Gastroesophageal sphincter (tissue), 4 donors: ENCODE results near the gene STX5. TPM values are rescaled to one million over a fixed set of nuclear protein-coding genes. Genes with fewer than 3 reads are reported as not detected.

ENCODE experiments used
- ATAC-seq: fragments of 150-250 bp; one replicate; pipeline ENCODE4 v1.9.1; 2016; ENCODE audit warnings: mild to moderate bottlenecking, moderate library complexity
- H3K27ac ChIP-seq, 4 donors: fragments of 200-600 bp; sonication (generic) in 3 of 4; 1 replicate in 3 of 4; 2 replicates in 1 of 4; pipeline ENCODE4 v1.5.1; 2016 to 2019
- H3K27me3 ChIP-seq: fragments of 200-600 bp; sonication (generic); one replicate; pipeline ENCODE4 v1.5.1; 2019
- H3K36me3 ChIP-seq, 2 donors: fragments of 200-600 bp; sonication (generic); one replicate each; pipeline ENCODE4 v1.5.1; 2019; ENCODE audit warnings: control low read depth in 1 of 2
- H3K4me1 ChIP-seq, 3 donors: fragments of 200-600 bp; sonication (generic); 1 replicate in 2 of 3; 2 replicates in 1 of 3; pipeline ENCODE4 v1.5.1; 2016 to 2019; ENCODE audit warnings: control low read depth in 2 of 3
- H3K4me3 ChIP-seq, 2 donors: fragments of 200-600 bp; sonication (generic); one replicate each; pipeline ENCODE4 v1.5.1; 2019; ENCODE audit warnings: mild to moderate bottlenecking in 1 of 2, moderate library complexity in 1 of 2
- H3K9me3 ChIP-seq, 3 donors: fragments of 200-600 bp; sonication (generic); one replicate each; pipeline ENCODE4 v1.5.1; 2017 to 2019; ENCODE audit warnings: control low read depth in 2 of 3
- CTCF ChIP-seq, 4 experiments: fragments of 200-600 bp in 2 of 4; fragments of 450-650 bp in 2 of 4; sonication (generic) in 1 of 4; IDR thresholded peaks; one replicate each; pipeline ENCODE4 v1.5.1; 2017 to 2019; ENCODE audit warnings: antibody characterized with exemption in 4 of 4, mild to moderate bottlenecking in 2 of 4, moderate library complexity in 2 of 4
- EP300 ChIP-seq: sonication (generic); formaldehyde crosslinking; IDR thresholded peaks from one replicate; pipeline ENCODE4 v1.6.1; 2017; ENCODE audit warnings: antibody characterized with exemption, mild to moderate bottlenecking
- POLR2A ChIP-seq, 2 donors: fragments of 450-650 bp; IDR thresholded peaks; one replicate each; pipeline ENCODE4 v1.6.1; 2017; ENCODE audit warnings: antibody characterized with exemption in 2 of 2, mild to moderate bottlenecking in 2 of 2, moderate library complexity in 1 of 2
- POLR2AphosphoS5 ChIP-seq: sonication (generic); formaldehyde crosslinking; IDR thresholded peaks from one replicate; pipeline ENCODE4 v1.6.1; 2017; ENCODE audit warnings: antibody characterized with exemption
- WGBS, 2 donors: methylation state at CpG; one replicate each; pipeline ENCODE4 v1.1.5; 2018; ENCODE audit warnings: low coverage in 1 of 2; 5-methylcytosine and 5-hydroxymethylcytosine counted together
- total RNA-seq, 4 donors: library from RNA; depleted of rRNA; stranded (reverse); fragments of >200 nt; gene quantifications; one replicate each; pipeline ENCODE4 v1.1.0, GENCODE V29; 2016

STX5 gene
- total RNA-seq, 4 donors from 2014 or later = 23.3 to 31.6 (median 27.8) TPM

DNA sequence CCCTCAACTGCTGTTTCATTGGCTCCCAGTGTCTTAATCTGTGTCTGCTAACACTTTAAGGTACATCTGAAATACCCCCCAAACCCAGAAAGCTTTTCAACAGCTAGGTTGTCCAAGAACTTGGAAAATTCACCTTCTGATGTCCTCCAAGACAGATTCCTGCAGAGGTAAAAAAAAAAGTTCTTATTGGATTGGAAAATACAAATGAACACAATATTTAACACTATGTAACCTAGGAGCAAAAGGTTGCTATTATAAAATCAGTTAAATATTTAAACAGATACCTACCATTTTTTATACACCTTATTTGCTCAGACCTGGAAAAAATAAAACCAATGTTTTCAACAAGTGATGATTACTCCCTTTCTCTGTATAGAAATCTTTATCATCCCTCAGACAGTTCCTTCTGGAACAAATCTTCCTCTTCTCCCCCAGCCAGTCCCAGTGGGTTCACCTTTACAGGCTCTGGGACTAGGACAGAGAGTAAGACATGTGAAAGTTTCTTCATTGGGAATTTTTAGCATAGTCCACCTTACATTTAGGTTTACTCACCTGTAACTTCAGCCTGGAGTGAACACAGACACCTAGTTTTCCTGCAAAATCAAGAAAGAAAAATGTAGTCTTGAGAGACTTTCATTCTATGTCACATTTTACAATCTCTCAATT, 20.8 kb upstream of the STX5 start:
- Histone ChIP-seq H3K4me1 (peaks cover 10 to 39% (median 24%) of the 10 kb centered on the region in 3 donors), H3K27me3 (no peaks in the 10 kb centered on the region), H3K36me3 (peaks cover 5 to 32% of the 10 kb centered on the region in 2 donors), H3K4me3 (no peak overlapping the region), H3K27ac (no peak overlapping the region), H3K9me3 (no peaks in the 10 kb centered on the region)
- TF ChIP-seq EP300 (no peak), POLR2A (IDR thresholded peaks at IDR 0.05) (no peak), CTCF (IDR thresholded peaks at IDR 0.05) (no peak), POLR2AphosphoS5 (no peak)
- ATAC-seq = no peak

GRCh38 chr11:62851807-62852522, 20.1 kb upstream of the STX5 start:
- Histone ChIP-seq H3K4me1 (peaks cover 10 to 36% (median 24%) of the 10 kb centered on the region in 3 donors), H3K4me3 (no peak overlapping the region), H3K27me3 (no peaks in the 10 kb centered on the region), H3K27ac (peak overlapping the region in 1 of 4 donors; percentile 31), H3K9me3 (no peaks in the 10 kb centered on the region), H3K36me3 (peaks cover 5 to 32% of the 10 kb centered on the region in 2 donors)
- ATAC-seq = no peak
- TF ChIP-seq EP300 (no peak), POLR2AphosphoS5 (no peak), CTCF (IDR thresholded peaks at IDR 0.05) (no peak), POLR2A (IDR thresholded peaks at IDR 0.05) (no peak)
- WGBS, 2 donors = 31 to 39% methylated on average over 3 of the region's 3 CpGs

DNA sequence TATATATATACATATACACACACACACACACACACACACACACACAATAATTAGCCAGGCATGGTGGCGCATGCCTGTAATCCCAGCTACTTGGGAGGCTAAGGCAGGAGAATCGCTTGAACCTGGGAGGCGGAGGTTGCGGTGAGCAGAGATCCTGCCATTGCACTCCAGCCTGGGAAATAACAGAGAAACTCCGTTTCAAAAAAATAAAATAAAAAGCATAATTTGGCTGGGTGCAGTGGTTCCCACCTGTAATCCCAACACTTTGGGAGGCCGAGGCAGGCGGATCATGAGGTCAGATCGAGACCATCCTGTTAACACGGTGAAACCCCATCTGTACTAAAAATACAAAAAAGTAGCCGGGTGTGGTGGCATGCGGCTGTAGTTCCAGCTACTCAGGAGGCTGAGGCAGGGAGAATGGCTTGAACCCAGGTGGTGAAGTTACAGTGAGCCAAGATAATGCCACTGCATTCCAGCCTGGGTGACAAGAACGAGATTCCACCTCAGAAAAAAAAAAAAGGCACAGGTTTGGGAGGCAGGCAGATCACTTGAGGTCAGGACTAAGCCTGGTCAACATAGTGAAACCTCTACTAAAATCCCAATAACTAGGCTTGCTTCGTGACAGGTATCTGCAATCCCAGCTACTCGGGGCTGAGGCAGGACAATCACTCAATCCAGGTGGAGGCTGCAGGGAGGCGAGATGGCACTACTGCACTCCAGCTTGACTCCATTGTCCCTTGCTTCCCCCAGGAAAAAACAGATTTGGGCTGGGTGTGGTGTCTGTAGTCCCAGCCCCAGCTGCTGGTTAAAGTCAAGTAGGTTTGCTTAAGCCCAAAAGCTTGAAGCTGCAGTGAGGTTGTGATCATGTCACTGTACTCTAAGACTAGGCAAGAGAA, 19.3 kb upstream of the STX5 start:
- 41 to 64% methylated on average over 9 to 12 of the region's 15 CpGs for WGBS, 2 donors
- no peak for TF ChIP-seq POLR2A (IDR thresholded peaks at IDR 0.05)
- no peak for TF ChIP-seq CTCF (IDR thresholded peaks at IDR 0.05)
- TF ChIP-seq EP300 = no peak
- no peak for TF ChIP-seq POLR2AphosphoS5
- no peaks in the 10 kb centered on the region for H3K9me3 ChIP-seq
- H3K4me3 ChIP-seq = no peak overlapping the region
- peak overlapping the region in 2 of 4 donors; percentile 12 to 31 for H3K27ac ChIP-seq
- ATAC-seq = no peak
- H3K4me1 ChIP-seq = peaks cover 10 to 27% (median 18%) of the 10 kb centered on the region in 3 donors
- peaks cover 5 to 32% of the 10 kb centered on the region in 2 donors for H3K36me3 ChIP-seq
- no peaks in the 10 kb centered on the region for H3K27me3 ChIP-seq

GRCh38 chr11:62847767-62848314, 16.0 kb upstream of the STX5 start:
- Histone ChIP-seq H3K9me3 (no peaks in the 10 kb centered on the region), H3K27ac (no peak overlapping the region), H3K4me1 (peaks cover 0 to 5% (median 0%) of the 10 kb centered on the region in 3 donors), H3K27me3 (no peaks in the 10 kb centered on the region), H3K4me3 (no peak overlapping the region), H3K36me3 (peaks cover 0 to 19% of the 10 kb centered on the region in 2 donors)
- no peak for ATAC-seq
- WGBS, 2 donors = 92 to 100% methylated on average over 1 of the region's 1 CpG
- TF ChIP-seq POLR2AphosphoS5 = no peak
- TF ChIP-seq EP300 = no peak
- TF ChIP-seq CTCF (IDR thresholded peaks at IDR 0.05) = no peak
- no peak for TF ChIP-seq POLR2A (IDR thresholded peaks at IDR 0.05)
